ENCODE results near the gene GNAO1. TPM values are rescaled to one million over a fixed set of nuclear protein-coding genes. Genes with fewer than 3 reads are reported as not detected.

Gene GNAO1
- total RNA-seq, 1 experiment from 2014 or later = under 0.01 TPM

DNA sequence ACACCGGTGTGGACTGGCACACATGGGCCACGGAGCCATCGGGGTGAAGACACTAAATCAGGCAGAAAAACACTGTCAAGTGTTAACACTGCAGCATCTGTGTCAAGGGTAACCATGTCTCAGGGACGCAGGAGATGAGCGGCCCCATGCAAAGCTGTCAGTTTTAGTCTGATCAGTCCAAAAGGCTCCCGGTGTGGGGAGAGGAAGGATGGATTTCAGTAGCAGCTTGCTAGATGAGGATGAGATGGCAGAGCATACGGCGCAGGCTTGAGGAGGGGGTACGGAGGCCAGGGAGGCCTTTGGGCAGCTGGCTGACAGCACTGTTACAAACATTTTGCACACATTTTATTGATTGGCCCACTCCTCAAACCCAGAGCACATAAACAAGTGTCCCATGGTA lies 98.1 kb downstream of the GNAO1 start:
- no peak for DNase-seq (ENCODE audit: low read depth)

DNA sequence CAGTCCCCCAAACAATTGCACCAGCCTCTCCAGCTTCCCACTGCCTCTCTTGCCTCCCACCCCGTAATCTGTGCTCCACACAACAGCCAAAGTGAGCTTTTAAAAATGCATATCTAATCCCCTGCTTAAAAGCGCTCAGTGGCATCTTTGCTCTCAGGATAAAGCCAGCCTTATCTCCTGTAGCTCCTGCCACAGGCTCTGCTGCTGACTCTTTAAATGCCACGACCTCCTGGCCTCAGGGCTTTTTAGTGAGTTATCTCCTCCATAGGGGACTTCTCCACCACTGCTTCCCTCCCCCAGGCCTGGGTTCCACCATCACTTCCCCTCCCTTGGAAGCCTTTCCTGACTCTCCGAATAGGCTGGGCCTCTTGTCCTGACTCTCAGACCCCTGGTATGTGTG lies 98.6 kb downstream of the GNAO1 start:
- DNase-seq (ENCODE audit: low read depth) = no peak

DNA sequence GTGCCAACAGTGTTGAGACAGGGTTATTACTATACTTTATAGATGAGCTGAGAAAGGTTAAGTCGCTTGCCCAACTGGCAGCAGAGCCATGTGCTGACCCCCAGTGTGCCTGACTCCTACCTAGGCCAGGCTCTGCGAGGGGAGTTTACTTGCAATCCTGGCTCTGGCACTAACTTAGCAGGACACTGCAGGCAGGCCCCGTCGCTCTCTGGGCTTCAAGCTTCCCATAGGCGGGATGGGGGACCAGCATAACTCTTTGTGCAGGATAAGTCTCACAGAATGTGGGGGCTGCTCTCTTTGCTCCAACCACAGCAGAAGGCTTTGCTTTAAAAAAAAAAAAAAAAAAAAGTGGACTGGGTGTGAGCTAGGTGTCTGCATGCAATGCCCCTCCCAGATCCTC lies 102.7 kb downstream of the GNAO1 start:
- no peak for DNase-seq (ENCODE audit: low read depth)

DNA sequence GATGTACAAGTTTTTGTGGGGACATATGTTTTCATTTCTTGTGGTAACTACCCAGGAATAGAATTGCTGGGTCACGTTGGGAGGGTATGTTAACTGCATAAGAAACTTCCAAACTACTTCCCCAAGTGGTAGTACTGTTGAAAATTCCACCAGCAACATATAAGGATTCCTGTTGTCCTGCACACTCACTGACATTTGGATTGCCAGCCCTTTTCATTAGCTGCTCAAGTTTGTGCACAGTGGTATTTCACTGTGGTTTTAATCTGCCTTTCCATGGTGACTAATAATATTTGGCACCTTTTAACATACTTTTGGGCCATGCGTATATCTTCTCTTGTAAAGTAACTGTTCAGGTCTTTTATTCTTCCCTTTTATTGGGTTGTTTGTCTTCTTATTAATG lies 103.3 kb downstream of the GNAO1 start:
- peak; percentile 11 for DNase-seq (ENCODE audit: low read depth)

DNA sequence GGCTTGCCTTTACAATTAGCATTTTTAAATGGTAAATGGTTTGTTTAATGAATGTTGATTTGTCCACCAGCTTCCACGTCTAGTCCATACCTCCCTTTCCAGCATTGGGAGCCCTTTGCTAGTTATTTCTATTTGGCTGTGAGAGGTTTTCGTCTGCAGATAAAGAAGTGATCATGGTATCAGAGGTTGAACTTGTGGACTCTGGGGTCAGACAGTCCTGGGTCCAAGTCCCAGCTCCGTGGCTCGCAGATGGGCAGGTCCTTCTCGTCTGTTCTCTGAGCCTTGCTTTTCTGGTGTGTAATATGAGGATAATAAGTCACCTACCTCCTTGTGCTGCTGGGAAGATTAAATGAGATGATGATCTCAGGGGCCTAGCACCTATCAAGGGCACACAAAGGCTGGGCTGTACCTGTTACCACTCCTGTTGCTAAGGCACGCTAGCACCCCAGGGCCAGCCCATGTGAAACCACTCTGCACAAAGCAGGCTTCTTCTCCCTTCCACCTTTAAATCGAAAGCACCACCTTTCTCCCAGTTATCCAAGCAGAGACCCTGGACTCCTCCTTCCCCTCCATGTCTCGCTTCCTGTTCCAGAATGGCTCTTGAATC lies 103.9 kb downstream of the GNAO1 start:
- DNase-seq (ENCODE audit: low read depth) = no peak

DNA sequence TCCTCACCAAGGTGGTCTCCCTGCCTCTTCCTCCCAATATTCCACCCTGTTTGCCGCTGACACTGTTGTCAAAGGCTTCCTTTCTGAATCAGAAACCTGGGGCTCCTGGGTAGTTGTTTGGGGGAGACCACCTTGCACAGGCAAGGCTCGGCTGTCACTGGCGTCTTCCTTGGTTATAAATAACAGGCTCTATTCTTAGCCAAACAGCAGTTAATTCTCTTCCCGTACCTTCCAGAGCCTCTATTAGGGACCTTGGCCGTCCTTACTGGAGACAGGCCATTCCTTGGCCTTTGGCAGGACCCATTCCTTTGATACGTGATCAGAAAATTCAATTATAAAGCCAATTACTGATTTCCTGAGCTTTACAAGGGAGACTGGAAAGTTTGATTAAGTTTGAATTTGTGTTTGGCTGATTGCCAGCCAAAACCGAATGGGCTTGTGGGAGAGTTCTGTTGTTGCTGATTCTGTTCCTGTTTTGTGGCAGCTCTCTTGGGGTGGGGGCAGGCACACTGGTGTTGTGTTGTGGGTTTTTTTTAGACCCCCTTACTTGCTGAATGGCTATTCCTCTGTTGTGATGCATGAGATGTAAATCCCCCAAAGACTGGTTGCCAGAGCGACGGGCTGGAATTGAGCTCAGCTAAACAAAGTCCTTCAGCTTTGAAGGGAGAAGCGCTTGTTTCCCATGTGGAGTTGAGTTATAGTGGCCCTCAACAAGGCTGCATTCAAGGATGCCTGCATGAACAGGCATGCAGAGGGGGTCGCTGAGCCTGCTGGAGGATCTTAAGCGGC lies 104.6 kb downstream of the GNAO1 start:
- no peak for DNase-seq (ENCODE audit: low read depth)

DNA sequence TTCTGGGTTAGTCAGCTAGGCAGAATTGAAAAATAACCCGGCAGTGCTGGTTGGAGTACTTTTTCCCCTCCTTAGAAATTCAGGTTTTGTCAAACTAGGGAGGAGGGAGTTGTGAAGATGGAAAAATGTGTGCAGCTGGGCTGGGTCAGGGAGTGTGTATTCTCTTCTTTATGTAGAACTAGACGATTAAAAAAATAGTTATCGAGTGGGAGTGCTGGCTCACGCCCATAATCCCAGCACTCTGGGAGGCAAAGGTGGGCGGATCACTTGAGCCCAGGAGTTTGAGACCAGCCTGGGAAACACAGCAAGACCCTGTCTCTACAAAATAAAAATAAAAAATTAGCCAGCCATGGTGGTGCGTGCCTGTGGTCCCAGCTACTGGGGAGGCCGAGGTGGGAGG lies 106.4 kb downstream of the GNAO1 start:
- DNase-seq (ENCODE audit: low read depth) = no peak

DNA sequence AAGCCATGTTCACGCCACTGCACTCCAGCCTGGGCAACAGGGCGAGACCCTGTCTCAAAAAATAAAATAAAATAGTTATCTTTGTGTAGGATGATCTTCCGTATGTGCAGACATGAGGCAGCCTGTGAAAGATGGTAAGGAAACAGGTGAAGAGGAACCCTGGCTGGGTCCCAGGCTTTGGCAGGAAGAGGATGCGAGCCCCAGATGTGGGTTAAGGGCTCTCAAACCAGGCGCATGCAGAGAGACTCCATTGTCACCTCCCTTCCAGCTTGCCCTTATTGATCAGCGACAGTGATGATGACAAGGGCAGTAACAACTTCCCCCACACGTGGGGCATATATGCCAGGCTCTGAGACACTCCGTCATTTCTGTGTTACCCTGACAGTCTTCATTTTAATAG lies 106.8 kb downstream of the GNAO1 start:
- DNase-seq (ENCODE audit: low read depth) = no peak

DNA sequence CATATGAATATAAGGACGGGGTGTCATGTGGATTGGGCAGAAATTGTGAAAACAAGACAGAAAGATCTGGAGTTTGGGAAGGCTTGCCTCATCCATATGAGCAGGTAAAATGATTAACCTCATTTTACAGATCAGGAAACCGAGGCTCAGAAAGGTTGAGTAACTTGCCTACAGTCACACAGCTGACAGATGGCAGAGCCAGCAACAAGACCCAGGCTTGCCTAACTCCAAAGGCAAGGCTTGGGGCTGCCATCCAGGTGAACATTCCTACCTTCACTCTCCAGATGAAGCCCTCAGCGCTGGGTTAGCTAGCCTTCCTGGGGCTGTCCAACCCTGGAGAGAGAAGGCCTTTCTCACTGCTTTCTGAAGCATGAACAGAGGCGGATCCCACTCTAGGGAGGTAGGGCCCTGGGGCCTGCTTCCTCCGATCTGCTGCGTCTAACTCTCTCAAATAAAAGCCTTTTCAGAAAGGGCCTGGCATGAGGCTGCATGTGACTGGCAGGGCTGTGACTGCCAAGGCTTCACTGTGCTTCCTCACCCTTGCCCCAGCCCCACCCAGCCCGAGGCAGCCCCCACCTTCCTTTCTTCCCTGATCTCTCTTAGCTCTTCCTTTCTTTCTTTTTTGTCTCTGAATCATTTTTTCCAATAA lies 107.8 kb downstream of the GNAO1 start:
- no peak for DNase-seq (ENCODE audit: low read depth)

DNA sequence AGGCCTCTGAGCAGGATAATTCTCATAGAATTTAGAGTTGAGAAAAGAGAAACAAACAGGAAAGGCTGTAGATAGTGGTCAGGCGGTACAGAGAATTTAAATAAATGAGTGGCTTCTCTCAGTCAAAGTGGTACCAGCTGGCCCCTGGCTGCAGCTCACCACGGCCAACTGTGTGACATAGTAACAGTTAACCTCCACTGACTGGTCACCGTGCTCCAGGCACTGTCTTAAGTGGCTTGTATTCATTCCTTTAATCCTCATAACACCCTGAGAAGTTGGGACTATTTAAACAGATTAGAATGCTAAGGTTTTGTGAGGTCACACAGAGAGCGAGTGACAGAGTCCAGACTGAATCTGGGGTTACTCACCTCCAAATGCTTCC lies 108.9 kb downstream of the GNAO1 start:
- no peak for DNase-seq (ENCODE audit: low read depth)

DNA sequence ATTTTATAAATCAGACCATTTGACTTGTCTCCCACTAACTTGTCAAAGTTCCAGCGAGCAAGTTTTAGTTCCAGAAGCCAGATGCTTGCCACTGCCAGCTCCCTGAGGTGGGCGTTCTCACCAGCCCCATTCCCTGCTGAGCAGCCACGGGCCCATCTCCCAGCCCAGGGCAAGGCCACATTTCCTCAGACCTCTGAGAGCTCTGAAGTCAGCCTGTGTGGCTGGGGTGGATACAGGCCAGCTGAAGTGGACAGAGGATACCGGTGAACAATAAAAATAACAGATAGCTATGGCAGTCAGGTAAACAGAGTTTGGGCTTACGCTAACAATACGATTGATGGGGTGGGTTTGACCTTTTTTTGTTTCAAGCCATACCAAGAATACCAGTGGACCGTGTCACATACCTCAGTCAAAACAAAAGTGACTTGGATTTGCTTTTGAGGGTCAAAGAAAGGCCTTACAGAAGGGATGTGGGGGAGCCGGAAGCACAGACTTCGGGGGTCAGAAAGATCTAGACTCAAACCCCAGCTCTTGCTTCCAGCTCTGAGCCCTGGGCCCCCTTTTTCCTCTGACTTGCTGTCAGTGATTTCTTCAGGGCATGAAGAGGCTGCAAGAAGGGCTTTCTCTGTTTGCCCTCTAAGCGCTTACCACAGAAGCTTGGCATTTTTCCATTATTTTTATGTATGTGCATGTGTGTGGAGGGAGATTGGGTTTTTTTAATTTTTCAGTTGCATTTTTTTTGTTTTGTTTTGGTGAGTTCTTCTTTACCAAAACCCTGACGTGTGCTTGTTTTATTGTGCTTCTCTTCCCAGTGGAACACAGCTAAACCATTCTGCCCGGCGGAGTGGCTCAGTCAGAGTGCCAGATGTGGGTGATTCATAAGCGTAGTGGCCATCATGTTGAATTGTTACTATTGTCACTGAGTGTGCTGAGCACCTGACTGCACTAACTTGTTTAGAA lies 109.9 kb downstream of the GNAO1 start:
- peak; percentile 11 for DNase-seq (ENCODE audit: low read depth)

DNA sequence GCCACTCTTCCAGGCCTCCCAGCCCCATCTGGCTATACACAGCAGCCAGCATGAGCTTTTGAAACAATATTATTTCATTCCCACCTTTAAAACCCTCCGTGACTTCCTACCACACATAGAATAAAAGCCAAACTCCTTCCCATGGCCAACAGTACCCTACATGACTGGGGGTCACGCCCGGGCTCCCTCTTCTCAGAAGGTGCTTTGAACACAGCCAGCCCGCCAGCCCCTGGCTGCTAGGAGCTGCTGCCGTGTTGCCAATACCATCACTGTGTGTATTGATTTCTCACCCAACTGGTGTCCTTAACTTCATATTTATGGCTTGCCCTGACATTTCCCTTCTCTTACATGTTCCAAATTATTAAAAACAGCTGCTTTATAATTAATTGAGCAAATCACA lies 111.2 kb downstream of the GNAO1 start:
- DNase-seq (ENCODE audit: low read depth) = no peak

DNA sequence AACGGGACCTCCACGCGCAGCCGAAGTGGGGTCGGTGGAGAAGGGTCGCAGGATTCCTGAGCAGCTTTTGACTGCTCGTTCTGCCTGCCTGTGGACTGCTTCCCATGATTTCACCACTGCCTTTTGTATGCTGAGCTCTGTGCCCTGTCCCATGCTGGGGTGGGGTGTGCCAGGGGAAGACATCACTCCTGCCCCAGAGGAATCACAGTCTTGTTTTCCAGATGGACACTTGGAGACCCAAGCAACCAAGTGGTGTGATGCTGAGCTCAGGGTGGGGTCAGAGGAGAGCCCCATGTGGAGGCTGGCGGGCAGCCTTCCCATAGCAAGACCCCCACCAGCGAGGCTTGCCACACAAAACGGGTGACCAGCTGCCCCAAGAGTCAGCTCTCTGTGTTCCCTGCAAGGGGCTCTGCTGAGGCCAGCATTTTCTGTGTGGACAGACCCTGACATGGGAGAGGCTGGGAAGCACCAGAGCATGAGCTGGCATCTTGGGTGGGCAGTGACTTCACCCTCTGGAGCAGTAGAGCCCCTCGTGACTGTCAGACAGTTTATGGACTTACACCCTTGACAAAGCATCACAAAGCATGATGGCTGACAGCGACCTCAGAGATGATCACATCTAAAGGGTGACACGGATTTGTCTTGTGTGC lies 111.9 kb downstream of the GNAO1 start:
- DNase-seq (ENCODE audit: low read depth) = no peak

DNA sequence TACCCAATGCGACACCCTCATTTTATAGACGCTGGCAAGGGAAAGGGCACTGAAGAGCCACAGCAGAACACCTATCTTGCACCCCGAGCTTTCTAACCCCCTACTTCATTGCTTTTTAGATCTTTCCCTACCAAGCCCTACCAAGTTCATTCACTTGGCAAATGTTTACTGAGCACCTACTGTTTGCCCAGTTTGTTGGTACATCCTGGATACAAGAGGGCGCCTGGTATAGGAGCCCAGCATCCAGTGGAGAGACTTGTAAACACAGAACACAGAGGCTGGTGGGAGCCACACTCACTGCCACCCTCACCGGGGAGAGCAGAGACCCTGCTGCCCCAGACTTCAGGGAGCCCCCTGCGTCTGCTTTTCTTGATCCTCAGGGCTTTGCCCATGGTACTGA lies 112.6 kb downstream of the GNAO1 start:
- no peak for DNase-seq (ENCODE audit: low read depth)

DNA sequence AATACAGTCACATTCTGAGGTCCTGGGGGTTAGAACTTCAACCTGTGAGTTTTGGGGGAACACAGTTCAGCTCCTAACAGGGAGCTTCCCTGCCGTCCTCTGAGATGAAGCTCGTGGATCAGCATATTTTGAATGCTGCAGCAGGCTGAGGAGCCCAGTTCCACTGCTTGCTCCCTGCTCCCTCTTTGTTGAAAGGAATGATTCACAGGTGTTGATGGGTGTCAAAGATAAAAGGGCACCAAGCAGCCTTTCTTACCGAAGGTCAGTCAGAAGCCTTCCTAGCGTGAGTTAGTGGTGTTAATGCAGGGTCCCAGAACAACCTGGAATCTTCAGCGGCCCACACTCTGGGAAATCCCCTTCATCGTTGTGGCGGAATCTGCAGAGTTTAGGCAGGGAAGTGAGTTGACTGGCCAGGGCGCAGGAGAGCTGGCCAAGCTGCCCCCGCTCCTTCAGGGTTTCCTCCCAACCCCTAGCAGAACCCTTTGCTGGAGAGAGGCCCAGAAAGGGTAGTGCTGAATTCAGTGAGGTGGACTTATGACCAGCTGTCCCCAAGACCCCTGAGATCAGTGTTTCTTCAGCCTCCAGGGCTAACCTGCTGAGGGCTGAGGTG lies 114.8 kb downstream of the GNAO1 start:
- no peak for DNase-seq (ENCODE audit: low read depth)

DNA sequence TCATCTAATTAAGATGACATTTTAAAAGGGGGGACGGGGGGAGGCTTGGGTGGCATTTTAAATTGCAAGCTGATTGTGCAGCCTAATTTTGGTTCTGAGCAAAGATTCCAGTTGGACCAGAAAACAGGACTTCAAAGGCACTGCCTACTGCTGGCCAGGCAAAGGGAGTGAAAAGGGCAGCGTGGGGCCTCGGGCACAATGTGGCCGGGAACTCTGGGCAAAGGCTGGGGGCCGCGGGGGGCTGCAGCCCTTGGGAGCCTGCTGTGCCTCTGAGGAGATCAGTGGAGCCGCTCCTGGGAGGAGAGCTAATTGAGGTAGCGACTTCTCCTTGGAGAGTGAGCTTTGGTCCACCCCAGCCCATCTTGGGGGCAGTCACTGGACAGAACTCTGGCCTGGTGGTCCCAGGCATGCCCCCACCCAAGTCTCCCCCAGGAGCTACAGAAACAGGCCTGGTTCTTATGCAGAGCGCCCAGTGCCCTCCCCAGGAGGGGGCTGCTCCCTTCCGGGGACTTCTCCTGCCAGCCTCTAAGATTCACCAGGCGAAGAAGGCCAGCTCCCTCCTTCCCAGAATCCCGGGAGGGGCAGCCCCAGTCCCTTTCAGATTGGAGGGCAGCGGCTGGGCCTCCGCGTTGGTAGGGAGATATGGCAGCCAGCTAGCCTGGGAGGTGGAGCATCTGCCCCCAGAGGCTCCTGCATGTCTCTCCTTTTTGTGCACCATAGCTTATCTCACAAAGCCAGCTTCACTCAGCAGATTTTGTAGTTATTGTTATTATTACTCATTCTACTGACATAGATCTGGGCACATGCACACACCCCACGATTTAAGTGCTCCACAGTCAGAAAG lies 115.6 kb downstream of the GNAO1 start:
- DNase-seq (ENCODE audit: low read depth) = no peak

DNA sequence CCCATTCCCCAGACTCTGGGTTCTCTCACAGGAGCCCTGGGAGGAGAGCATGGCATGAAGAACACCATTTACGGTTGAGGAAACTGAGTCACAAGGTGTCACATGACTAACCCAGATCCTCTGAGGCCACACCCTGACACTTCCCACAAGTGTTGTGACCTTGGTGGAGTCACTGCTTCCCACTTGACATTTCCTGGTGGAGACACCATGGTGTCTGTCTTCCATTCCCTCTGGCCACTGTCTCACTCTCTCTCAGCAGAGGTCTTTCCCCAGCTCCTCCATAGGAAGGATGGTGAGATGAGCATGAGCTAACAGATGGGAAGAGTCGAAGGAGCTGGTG lies 116.2 kb downstream of the GNAO1 start:
- DNase-seq (ENCODE audit: low read depth) = no peak

DNA sequence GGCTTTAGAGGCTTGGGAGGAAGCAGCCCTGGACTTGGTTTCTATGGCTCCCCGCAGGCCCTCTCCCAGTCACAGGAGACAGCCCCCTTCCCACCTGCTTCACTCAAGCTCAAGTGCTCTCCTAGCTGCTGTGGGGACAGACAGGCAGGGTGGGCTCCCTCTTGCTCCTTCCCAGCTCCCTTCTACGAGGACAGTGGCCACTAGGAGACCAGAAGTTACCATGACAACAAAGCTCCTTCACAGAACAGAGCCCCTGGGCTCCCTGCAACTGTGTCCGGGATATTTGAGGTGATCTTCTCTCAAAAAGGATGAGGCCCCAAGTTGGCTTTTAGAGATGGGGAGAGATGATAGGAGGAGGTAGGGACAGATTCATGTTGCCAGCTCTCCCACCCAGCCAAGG lies 117.7 kb downstream of the GNAO1 start:
- DNase-seq (ENCODE audit: low read depth) = no peak

DNA sequence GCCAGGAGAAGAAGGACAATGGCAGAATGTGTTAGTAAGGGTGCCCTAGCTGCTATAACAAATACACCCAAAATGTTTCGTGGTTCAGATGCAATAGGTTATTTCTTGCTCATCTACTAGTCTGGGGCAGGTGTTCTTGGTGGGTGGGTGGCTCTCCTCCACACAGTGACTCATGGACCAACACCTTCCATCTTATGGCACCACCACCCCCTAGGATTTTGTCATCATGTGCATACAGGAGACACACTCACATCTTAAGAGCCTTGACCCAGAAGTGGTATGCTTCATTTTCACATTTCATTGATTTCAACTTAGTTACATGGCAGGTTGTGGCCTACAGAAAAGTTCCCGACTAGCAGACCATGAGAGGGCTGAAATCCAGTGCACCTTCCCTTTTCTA lies 119.4 kb downstream of the GNAO1 start:
- no peak for DNase-seq (ENCODE audit: low read depth)
